Measurements from ENCODE around the gene TMEM163. TPM values are rescaled to one million over a fixed set of nuclear protein-coding genes. Genes with fewer than 3 reads are reported as not detected.

The TMEM163 gene
- total RNA-seq, 1 donor from 2014 or later: not detected

DNA sequence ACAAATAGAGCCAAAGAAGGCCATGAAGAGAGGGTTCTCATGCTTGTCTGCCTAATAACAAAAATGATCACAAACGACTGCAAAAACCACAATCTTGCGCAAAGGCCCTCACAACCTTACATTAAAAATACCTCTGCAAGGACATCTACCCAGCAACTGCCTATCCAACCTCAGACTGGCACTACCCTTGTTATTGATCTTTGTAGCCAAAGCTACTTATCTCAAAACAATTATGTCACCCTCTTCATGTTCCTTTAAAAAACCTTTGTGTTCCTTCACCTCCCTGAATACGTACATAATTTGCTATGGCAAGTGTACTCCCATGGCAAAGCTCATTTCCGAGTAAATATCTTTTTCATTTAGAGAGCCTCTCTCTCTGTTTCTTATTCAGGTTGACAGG lies 44.1 kb downstream of the TMEM163 start:
- FAIRE-seq: no peak
- TF ChIP-seq, protein P1, sequence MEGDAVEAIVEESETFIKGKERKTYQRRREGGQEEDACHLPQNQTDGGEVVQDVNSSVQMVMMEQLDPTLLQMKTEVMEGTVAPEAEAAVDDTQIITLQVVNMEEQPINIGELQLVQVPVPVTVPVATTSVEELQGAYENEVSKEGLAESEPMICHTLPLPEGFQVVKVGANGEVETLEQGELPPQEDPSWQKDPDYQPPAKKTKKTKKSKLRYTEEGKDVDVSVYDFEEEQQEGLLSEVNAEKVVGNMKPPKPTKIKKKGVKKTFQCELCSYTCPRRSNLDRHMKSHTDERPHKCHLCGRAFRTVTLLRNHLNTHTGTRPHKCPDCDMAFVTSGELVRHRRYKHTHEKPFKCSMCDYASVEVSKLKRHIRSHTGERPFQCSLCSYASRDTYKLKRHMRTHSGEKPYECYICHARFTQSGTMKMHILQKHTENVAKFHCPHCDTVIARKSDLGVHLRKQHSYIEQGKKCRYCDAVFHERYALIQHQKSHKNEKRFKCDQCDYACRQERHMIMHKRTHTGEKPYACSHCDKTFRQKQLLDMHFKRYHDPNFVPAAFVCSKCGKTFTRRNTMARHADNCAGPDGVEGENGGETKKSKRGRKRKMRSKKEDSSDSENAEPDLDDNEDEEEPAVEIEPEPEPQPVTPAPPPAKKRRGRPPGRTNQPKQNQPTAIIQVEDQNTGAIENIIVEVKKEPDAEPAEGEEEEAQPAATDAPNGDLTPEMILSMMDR (IDR thresholded peaks at IDR 0.05; ENCODE audit: insufficient read depth, low read length, severe bottlenecking): no peak
- Histone ChIP-seq H3K27me3 (ENCODE audit: control insufficient read depth, insufficient read depth, low read length) (no peaks in the 10 kb centered on the region), H3K4me3 (ENCODE audit: low read depth, low read length) (no peak overlapping the region), H3K36me3 (ENCODE audit: control insufficient read depth, insufficient read depth, low read length) (no peaks in the 10 kb centered on the region)
- no peak for DNase-seq (ENCODE audit: low read depth)

DNA sequence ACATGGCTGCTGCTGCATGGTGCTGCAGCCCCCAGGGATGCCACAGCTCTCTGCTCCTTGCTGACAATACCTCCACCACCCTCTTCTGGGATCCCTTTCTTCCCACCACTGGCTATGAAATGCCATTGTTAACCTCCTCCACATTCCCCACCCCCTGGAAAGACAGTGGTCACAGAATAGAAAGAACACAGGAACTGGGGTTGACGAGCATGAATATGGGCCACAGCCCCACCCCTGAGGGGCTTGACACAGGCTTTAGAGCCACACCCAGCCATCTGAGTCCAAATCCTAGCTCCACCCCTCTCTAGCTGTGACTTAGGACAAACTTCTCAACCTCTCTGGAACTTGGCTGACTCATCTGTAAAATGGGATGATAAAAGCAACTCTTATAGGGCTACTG lies 47.3 kb downstream of the TMEM163 start:
- no peak for DNase-seq (ENCODE audit: low read depth)
- H3K36me3 ChIP-seq (ENCODE audit: control insufficient read depth, insufficient read depth, low read length): no peaks in the 10 kb centered on the region
- TF ChIP-seq, protein P1 (IDR thresholded peaks at IDR 0.05; ENCODE audit: insufficient read depth, low read length, severe bottlenecking): no peak
- H3K4me3 ChIP-seq (ENCODE audit: low read depth, low read length): no peak overlapping the region
- H3K27me3 ChIP-seq (ENCODE audit: control insufficient read depth, insufficient read depth, low read length): no peaks in the 10 kb centered on the region
- no peak for FAIRE-seq

DNA sequence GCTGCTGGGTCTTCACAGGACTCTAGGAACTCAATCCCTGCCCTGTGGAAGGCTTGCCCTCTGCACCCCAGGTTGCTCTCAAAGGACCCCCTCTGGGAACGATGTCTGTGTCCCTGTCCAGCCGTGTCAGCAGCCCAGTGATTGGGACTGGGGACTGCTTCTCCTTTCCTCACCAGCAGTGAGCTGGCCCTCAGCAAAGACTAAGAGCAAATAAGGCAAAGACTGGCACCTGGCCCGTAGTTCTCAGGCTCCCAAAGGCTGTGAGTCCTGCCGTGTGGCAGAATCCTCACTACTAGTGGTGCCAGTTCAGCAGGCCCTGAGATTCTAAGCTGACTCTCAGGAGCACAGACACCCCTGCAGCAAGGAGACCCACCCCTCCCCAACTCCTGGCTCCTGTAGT lies 47.8 kb downstream of the TMEM163 start:
- DNase-seq (ENCODE audit: low read depth) (no peak), FAIRE-seq (no peak)
- Histone ChIP-seq H3K36me3 (ENCODE audit: control insufficient read depth, insufficient read depth, low read length) (no peaks in the 10 kb centered on the region), H3K4me3 (ENCODE audit: low read depth, low read length) (no peak overlapping the region), H3K27me3 (ENCODE audit: control insufficient read depth, insufficient read depth, low read length) (no peaks in the 10 kb centered on the region)
- TF ChIP-seq, protein P1 (IDR thresholded peaks at IDR 0.05; ENCODE audit: insufficient read depth, low read length, severe bottlenecking): no peak

DNA sequence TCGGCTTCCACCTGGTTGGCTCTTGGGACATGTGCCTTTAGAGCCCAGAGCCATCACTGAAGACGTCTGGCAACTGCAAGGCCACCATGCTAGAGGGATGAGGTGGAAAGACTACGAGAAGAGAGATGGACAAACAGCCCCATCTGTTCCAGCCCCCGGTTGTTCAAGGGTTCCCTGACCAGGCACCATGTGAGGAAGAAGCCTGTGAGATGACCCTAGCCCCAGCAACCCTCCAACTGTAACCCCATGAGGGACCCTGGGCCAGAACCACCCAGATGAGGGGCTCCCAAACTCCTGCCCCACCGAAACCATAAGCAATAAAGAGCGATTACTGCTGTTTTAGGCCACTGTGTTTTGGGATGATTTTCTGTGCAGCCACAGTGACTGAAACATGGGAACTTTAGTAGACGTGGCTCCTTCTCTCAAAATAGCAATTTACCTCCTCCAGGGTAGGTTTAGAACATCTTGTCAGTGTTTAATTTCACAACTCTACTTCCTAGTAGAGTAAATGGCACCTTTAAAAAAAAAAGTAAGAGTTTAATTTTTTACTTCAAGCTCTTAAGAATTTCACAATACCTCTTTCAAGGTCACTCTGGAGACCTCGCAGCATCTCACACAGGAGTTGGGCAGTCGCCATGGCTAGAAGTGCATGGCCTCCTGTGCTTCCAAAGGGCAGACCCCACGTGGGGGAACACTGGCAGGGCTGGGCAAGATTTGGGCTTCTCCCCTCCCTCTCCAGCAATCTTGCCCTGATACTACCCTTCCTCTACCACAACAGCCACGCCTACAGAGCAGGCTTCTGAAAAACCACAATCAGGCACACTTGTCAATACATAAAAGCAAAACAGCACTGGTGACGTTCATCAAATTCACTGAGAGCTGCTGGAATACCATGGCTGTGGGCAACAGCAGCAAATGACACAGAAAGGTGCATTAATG lies 48.8 kb downstream of the TMEM163 start:
- FAIRE-seq (no peak), DNase-seq (ENCODE audit: low read depth) (no peak)
- H3K4me3 ChIP-seq (ENCODE audit: low read depth, low read length): no peak overlapping the region
- H3K27me3 ChIP-seq (ENCODE audit: control insufficient read depth, insufficient read depth, low read length): no peaks in the 10 kb centered on the region
- no peaks in the 10 kb centered on the region for H3K36me3 ChIP-seq (ENCODE audit: control insufficient read depth, insufficient read depth, low read length)
- TF ChIP-seq, protein P1 (IDR thresholded peaks at IDR 0.05; ENCODE audit: insufficient read depth, low read length, severe bottlenecking): no peak

DNA sequence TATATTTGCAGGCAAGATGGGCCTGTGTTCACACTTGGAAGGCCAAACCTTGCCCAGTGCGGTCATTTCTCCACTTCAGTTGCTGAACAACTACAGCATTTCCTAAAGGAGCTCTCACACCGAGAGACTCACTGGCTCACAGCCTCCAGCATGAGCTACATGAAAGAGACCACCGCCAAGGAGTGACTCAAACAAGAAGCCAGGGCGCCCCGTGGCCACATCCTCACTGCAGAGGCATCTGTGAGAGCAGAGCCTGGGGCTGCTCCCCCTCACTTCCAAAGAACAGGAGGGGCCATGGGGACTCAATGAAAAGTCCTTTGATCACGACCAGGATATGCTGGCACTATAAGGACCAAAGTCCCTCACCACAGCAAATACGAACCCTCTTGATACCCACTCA lies 50.0 kb downstream of the TMEM163 start:
- TF ChIP-seq, protein P1 (IDR thresholded peaks at IDR 0.05; ENCODE audit: insufficient read depth, low read length, severe bottlenecking): no peak
- H3K36me3 ChIP-seq (ENCODE audit: control insufficient read depth, insufficient read depth, low read length): no peaks in the 10 kb centered on the region
- DNase-seq (ENCODE audit: low read depth): no peak
- no peaks in the 10 kb centered on the region for H3K27me3 ChIP-seq (ENCODE audit: control insufficient read depth, insufficient read depth, low read length)
- no peak overlapping the region for H3K4me3 ChIP-seq (ENCODE audit: low read depth, low read length)
- FAIRE-seq: no peak
